GM19025 (cell line): Measurements from ENCODE around the gene RNF115.
"Not testable (repeated sequence)": the region's sequence is repeated elsewhere in the genome, so short reads cannot be mapped to it uniquely, and the experiment has no call there.

Source experiments
- ATAC-seq: cut with Tn5 transposase; IDR thresholded peaks from one replicate; pipeline ENCODE4 v1.9.1; 2021; ENCODE audit warnings: mild to moderate bottlenecking, low read depth, moderate library complexity; ENCODE audit not compliant: unreplicated experiment

The RNF115 gene

GRCh38 chr1:145747398-145748247 lies 76.3 kb downstream of the RNF115 start:
- no peak for ATAC-seq

GRCh38 chr1:145740269-145740668 lies 83.6 kb downstream of the RNF115 start:
- no peak for ATAC-seq

- ATAC-seq, result no peak
Measured at GRCh38 chr1:145736191-145736590, 87.7 kb downstream of the RNF115 start.

GRCh38 chr1:145730900-145731299 lies 93.0 kb downstream of the RNF115 start:
- ATAC-seq, result no peak

- ATAC-seq, result no peak
Measured at GRCh38 chr1:145730467-145730866, 93.4 kb downstream of the RNF115 start.

GRCh38 chr1:145729666-145730436 lies 94.0 kb downstream of the RNF115 start:
- ATAC-seq, result no peak

- no peak for ATAC-seq
Measured at GRCh38 chr1:145729196-145729595, 94.7 kb downstream of the RNF115 start.

- ATAC-seq, result not testable (repeated sequence)
Measured at GRCh38 chr1:145726193-145726592, 97.7 kb downstream of the RNF115 start.

GRCh38 chr1:145720878-145721671 lies 102.8 kb downstream of the RNF115 start:
- peak; percentile 60 for ATAC-seq

GRCh38 chr1:145720556-145720877 lies 103.4 kb downstream of the RNF115 start:
- ATAC-seq, result no peak

- no peak for ATAC-seq
Measured at GRCh38 chr1:145719230-145720079, 104.4 kb downstream of the RNF115 start, which contains the start of gene CD160. Gene CD160, plus strand, starts transcription at chr1:145719499. Its CDS starts 8,829 bp downstream, at chr1:145728328.

GRCh38 chr1:145718465-145718864 lies 105.4 kb downstream of the RNF115 start:
- ATAC-seq, result not testable (repeated sequence)

- ATAC-seq, result no peak
Measured at GRCh38 chr1:145717833-145718232, 106.1 kb downstream of the RNF115 start.

- no peak for ATAC-seq
Measured at GRCh38 chr1:145716641-145717345, 107.1 kb downstream of the RNF115 start.

GRCh38 chr1:145714524-145715111 lies 109.3 kb downstream of the RNF115 start:
- ATAC-seq, result no peak

GRCh38 chr1:145711213-145711651 lies 112.7 kb downstream of the RNF115 start:
- ATAC-seq, result no peak

GRCh38 chr1:145710291-145711027 lies 113.4 kb downstream of the RNF115 start:
- ATAC-seq, result no peak

- ATAC-seq, result no peak
Measured at GRCh38 chr1:145708063-145708462, 115.8 kb downstream of the RNF115 start.
